Endothelial cell of umbilical vein (primary cell): Measurements from ENCODE around the gene ITGA8. TPM values are rescaled to one million over a fixed set of nuclear protein-coding genes. Genes with fewer than 3 reads are reported as not detected.

Experiments
- BruUV-seq: library from RNA; stranded (reverse); fragments of 400-500 nt; replicated peaks from 2 replicates; lab custom pipeline; 2021; lab: Mats Ljungman, UMichigan
- CTCF ChIA-PET: fragments of 300-600, 350-600 bp; sonication (Branson Sonifier 250); formaldehyde crosslinking; loops from one replicate; lab custom pipeline; 2021; ENCODE audit warnings: antibody characterized with exemption, inconsistent platforms; lab: Charles Lee
- POLR2A ChIA-PET: fragments of 300-600, 350-600 bp; sonication (Branson Sonifier 250); formaldehyde crosslinking; loops from one replicate; lab custom pipeline; 2021; ENCODE audit warnings: antibody characterized with exemption, inconsistent platforms; lab: Charles Lee
- DNase-seq: peaks from one replicate; pipeline ENCODE4 v3.0.0-alpha.2; 2011; ENCODE audit warnings: low read depth, low spot score
- FAIRE-seq: peaks from 2 replicates; lab custom pipeline; 2011; peaks lifted over from hg19 to GRCh38; lab: Jason Lieb, UNC
- H2AFZ ChIP-seq: 2 replicates; pipeline ENCODE4 v1.6.0; 2012; ENCODE audit warnings: low read depth, low read length, control low read depth, inconsistent platforms
- H3K27ac ChIP-seq: 2 replicates; pipeline ENCODE4 v1.5.1; 2011; ENCODE audit warnings: low read depth, mild to moderate bottlenecking, control low read depth, low read length, moderate library complexity; ENCODE audit not compliant: insufficient read depth
- H3K27me3 ChIP-seq, 2 experiments: 2 replicates each; pipeline versions ENCODE4 v1.6.0 to v1.6.1; 2011; ENCODE audit warnings: low read length in 2 of 2, mixed read lengths in 1 of 2; ENCODE audit not compliant: control insufficient read depth in 2 of 2, insufficient read depth in 2 of 2
- H3K36me3 ChIP-seq, 2 experiments: 2 replicates in 1 of 2; 3 replicates in 1 of 2; pipeline ENCODE4 v1.5.1; 2011; ENCODE audit warnings: low read length in 2 of 2, mild to moderate bottlenecking in 1 of 2, moderate library complexity in 1 of 2; ENCODE audit not compliant: control insufficient read depth in 2 of 2, insufficient read depth in 2 of 2; ENCODE audit errors: extremely low read depth in 1 of 2
- H3K4me1 ChIP-seq: 3 replicates; pipeline ENCODE4 v1.5.1; 2011; ENCODE audit warnings: mild to moderate bottlenecking, low read length; ENCODE audit not compliant: control insufficient read depth, insufficient read depth; ENCODE audit errors: extremely low read depth
- H3K4me2 ChIP-seq: 2 replicates; pipeline ENCODE4 v1.6.1; 2011; ENCODE audit warnings: low read length, control low read depth, mixed read lengths; ENCODE audit not compliant: insufficient read depth
- H3K4me3 ChIP-seq, 3 experiments: fragments of 200-600 bp in 1 of 3; sonication (generic), shearing (Covaris generic) in 1 of 3; replicated peaks in 1 of 3; 2 replicates each; pipeline ENCODE4 v1.5.1; 2011 to 2016; ENCODE audit warnings: control low read depth in 3 of 3, low read length in 3 of 3, mild to moderate bottlenecking in 2 of 3, inconsistent platforms in 1 of 3, low read depth in 1 of 3, moderate library complexity in 1 of 3; ENCODE audit not compliant: insufficient read depth in 1 of 3
- H3K79me2 ChIP-seq: 2 replicates; pipeline ENCODE4 v1.6.0; 2012; ENCODE audit warnings: low read length, inconsistent platforms; ENCODE audit not compliant: control insufficient read depth, insufficient read depth
- H3K9ac ChIP-seq: replicated peaks from 2 replicates; pipeline ENCODE3; 2011; ENCODE audit warnings: low read length, control low read depth; ENCODE audit not compliant: insufficient read depth; ENCODE audit errors: extremely low read depth
- H3K9me1 ChIP-seq: replicated peaks from 3 replicates; pipeline ENCODE4 v1.6.0; 2011; ENCODE audit warnings: mild to moderate bottlenecking, low read length; ENCODE audit not compliant: control insufficient read depth, insufficient read depth; ENCODE audit errors: extremely low read depth
- H3K9me3 ChIP-seq: replicated peaks from 2 replicates; pipeline ENCODE4 v1.5.1; 2012; ENCODE audit warnings: low read length, inconsistent platforms; ENCODE audit not compliant: control insufficient read depth, insufficient read depth
- H4K20me1 ChIP-seq: replicated peaks from 2 replicates; pipeline ENCODE3; 2011; ENCODE audit warnings: mild to moderate bottlenecking, low read length; ENCODE audit not compliant: control insufficient read depth, insufficient read depth; ENCODE audit errors: extremely low read depth
- EZH2 ChIP-seq: IDR thresholded peaks from 2 replicates; pipeline ENCODE4 v1.6.1; 2012; ENCODE audit warnings: borderline replicate concordance, low read depth, mild to moderate bottlenecking, moderate library complexity, low read length, inconsistent platforms; ENCODE audit not compliant: severe bottlenecking
- FOS ChIP-seq: IDR thresholded peaks from 2 replicates; pipeline ENCODE4 v1.6.1; 2011; ENCODE audit warnings: mild to moderate bottlenecking, low read length, moderate library complexity, borderline replicate concordance; ENCODE audit not compliant: insufficient read depth
- GATA2 ChIP-seq: IDR thresholded peaks from 2 replicates; pipeline ENCODE4 v1.7.0; 2011; ENCODE audit warnings: low read depth, mild to moderate bottlenecking, moderate library complexity, mixed read lengths, low read length; ENCODE audit not compliant: insufficient read length, insufficient read depth
- JUN ChIP-seq: IDR thresholded peaks from 2 replicates; pipeline ENCODE4 v1.6.1; 2011; ENCODE audit warnings: borderline replicate concordance, low read depth; ENCODE audit not compliant: insufficient read length, insufficient read depth
- MAX ChIP-seq: IDR thresholded peaks from 2 replicates; pipeline ENCODE4 v1.6.1; 2011; ENCODE audit not compliant: insufficient read depth, insufficient read length
- MYC ChIP-seq: IDR thresholded peaks from one replicate; pipeline ENCODE4 v1.6.1; 2011; ENCODE audit warnings: mild to moderate bottlenecking, low read depth, low read length
- POLR2A ChIP-seq: IDR thresholded peaks from 2 replicates; pipeline ENCODE4 v1.6.1; 2012; ENCODE audit warnings: low read depth, mild to moderate bottlenecking, control low read depth, low read length
- POLR2AphosphoS5 ChIP-seq: IDR thresholded peaks from 2 replicates; pipeline ENCODE4 v1.6.1; 2012; ENCODE audit warnings: low read depth, mild to moderate bottlenecking, control low read depth, low read length, moderate library complexity; ENCODE audit not compliant: insufficient read depth
- dilution Hi-C: fragments of 300-500 bp; cut with MboI; formaldehyde crosslinking; loops from one replicate; pipeline ENCODE4 v1.15.0; 2019; ENCODE audit warnings: low sequenced_read_pairs; ENCODE audit not compliant: extremely low pct_ligation_motif_present
- intact Hi-C: fragments of 100-400 bp; cut with micrococcal nuclease; formaldehyde crosslinking; loops from one replicate; pipeline ENCODE4 v1.10.0; 2022
- polyA plus RNA-seq, 4 experiments: library from polyadenylated mRNA; depleted of rRNA in 3 of 4; stranded (reverse) in 3 of 4; unstranded in 1 of 4; fragments of >200 nt; gene quantifications; 2 replicates each; pipeline versions ENCODE4 v1.2.1 to v1.2.3, GENCODE V29; 2011 to 2012; ENCODE audit warnings: missing spikeins in 1 of 4
- total RNA-seq: library from RNA; stranded (reverse); gene quantifications from 2 replicates; pipeline ENCODE4 v1.2.3, GENCODE V29; 2021
- TF ChIP-seq, protein P1 (sequence below), 2 donors: IDR thresholded peaks; 1 replicate in 1 of 2; 2 replicates in 1 of 2; pipeline ENCODE4 v1.5.1; 2011; ENCODE audit warnings: low read length in 2 of 2, mild to moderate bottlenecking in 2 of 2, moderate library complexity in 2 of 2, control low read depth in 1 of 2, inconsistent platforms in 1 of 2, low read depth in 1 of 2; ENCODE audit not compliant: insufficient read depth in 1 of 2; ENCODE audit errors: extremely low read depth in 1 of 2

The ITGA8 gene
- total and polyA plus RNA-seq, 2 donors (not counting 3 experiments of a cell fraction or from before 2014, with no cell fraction given) = 0.04 to 0.40 TPM

DNA sequence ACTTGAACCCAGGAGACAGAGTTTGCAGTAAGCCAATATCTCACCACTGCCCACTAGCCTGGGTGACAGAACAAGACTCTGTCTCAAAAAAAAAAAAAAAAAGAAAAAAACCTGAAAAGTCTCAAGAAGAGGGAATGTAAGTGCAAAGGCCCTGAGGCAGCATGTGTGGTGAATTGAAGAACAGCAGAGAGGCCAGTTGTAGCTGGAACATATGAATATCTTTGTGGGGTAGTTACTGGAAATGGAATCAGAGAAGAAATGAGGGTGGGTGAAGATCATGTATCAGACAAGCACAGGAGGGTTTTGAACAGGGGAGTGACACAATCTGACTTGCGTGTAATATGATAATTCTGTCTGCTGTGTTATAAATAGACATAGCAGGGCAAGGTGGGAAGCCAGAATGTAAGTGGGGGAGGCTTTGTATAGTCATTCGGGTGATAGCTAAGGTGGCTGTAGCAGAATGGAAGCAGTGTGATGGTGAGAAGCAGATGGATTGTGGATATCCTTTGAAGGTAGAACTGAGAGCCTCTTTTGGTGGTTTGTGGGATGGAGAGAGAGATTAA is 45.3 kb upstream of the ITGA8 start:
- Histone ChIP-seq H3K36me3 (no peaks in the 10 kb centered on the region), H3K4me2 (no peak overlapping the region), H3K4me1 (no peaks in the 10 kb centered on the region), H3K4me3 (no peak overlapping the region), H3K9me3 (no peaks in the 10 kb centered on the region), H3K27ac (no peak overlapping the region), H2AFZ (no peak overlapping the region), H3K9ac (no peak overlapping the region), H3K27me3 (peaks cover 0 to 2% of the 10 kb centered on the region in 2 experiments), H3K9me1 (no peaks in the 10 kb centered on the region), H4K20me1 (no peaks in the 10 kb centered on the region), H3K79me2 (no peaks in the 10 kb centered on the region)
- FAIRE-seq = no peak
- CTCF ChIA-PET = no interaction called here
- POLR2A ChIA-PET = no interaction called here
- DNase-seq = no peak
- intact Hi-C loops = no loop called here
- BruUV-seq = no TSS peak
- dilution Hi-C loops = no loop called here
- TF ChIP-seq GATA2 (no peak), MYC (no peak), MAX (no peak), EZH2 (no peak), POLR2A (no peak), POLR2AphosphoS5 (no peak), FOS (no peak), JUN (no peak)
- TF ChIP-seq, protein P1, sequence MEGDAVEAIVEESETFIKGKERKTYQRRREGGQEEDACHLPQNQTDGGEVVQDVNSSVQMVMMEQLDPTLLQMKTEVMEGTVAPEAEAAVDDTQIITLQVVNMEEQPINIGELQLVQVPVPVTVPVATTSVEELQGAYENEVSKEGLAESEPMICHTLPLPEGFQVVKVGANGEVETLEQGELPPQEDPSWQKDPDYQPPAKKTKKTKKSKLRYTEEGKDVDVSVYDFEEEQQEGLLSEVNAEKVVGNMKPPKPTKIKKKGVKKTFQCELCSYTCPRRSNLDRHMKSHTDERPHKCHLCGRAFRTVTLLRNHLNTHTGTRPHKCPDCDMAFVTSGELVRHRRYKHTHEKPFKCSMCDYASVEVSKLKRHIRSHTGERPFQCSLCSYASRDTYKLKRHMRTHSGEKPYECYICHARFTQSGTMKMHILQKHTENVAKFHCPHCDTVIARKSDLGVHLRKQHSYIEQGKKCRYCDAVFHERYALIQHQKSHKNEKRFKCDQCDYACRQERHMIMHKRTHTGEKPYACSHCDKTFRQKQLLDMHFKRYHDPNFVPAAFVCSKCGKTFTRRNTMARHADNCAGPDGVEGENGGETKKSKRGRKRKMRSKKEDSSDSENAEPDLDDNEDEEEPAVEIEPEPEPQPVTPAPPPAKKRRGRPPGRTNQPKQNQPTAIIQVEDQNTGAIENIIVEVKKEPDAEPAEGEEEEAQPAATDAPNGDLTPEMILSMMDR (IDR thresholded peaks at IDR 0.05; ENCODE audit: extremely low read depth in 1 of 2, insufficient read depth in 1 of 2, low read depth in 1 of 2, low read length in 2 of 2) = no peak
